Measurements from ENCODE around the gene ANO1.

The ANO1 gene

DNA sequence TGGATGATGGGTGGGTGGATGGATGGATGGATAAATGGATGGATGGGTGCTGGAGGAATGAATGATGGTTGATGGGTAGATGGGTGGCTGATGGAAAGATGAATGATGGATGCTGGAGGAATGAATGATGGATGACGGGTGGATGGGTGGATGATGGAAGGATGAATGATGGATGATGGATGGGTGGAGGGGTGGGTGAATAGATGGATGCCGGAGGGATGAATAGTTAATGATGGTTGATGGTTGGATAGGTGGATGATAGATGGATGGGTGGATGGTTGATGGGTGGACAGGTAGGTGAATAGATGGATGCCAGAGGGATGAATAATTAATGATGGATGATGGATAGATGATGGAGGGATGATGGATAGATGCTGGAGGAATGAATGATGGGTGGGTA, 41.4 kb downstream of the ANO1 start:
- DNase-seq, result no peak

DNA sequence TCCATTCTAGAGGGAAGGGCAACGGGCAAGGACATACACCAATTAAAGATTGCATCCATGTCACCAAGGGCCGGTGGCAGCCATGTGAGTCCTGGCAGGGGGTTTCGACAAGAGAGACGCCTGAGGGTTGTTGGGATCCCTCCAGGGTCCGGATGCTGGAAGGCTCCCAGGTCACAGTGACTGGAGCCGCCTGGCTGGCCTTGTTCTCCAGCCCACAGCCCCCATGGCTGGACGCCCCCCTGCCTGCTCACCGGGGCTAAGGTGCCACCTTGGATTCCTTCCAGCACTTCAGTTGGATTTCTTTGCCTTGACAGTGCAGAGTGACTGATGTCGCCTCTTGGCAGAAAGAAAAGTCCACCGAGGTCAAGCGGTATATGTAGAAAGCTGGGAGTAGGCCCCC, 42.6 kb downstream of the ANO1 start:
- no peak for DNase-seq

DNA sequence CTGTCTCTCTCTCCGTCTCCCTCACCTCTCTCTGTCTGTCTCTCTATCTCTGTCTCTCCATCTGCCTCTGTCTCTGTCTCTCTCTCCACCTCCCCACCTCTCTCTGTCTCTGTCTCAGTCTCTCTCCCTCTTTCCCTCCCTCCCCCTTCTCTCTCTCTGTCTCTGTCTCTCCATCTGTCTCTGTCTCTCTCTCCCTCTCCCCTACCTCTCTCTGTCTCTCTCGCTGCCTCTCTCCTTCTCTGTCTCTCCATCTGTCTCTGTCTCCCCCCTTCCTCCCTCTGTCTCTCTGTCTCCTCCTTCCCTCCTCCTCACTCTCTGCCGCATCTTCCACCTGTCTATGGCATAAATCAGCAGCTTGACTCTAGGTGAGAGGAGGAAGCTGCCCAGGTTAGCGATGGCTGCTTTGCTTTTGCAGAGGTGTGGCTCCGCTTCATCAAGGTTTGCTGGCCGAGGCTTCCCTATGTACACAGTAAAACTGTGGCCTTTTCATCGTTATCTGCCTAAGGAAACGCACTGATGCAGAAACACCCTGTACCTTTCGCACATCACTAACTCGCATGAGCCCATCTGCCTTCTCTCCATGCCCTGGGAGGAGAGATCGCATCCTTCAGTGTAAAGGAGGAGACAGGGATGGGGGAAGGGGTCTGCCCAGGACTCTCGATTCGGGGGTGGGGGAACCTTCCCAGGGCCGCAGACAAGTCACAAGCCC, 44.5 kb downstream of the ANO1 start:
- no peak for DNase-seq

DNA sequence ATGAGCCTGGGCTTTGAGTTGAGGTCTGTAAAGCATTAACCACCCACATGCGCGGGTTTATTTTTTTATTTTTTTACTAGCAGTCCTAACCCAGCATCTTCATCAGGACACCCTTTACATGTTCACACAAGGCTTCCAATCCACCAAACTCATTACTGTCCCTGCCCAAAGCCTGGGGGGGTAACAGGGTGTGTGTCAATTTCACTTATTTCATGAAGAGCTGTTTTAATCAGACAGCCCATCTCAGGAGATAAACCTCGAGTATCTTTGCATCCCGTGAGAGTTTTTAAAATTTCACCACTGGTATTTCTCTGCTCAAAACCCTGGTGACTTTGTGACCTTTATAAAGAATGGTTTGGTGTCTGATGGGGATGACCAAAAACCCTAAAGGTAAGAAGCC, 45.6 kb downstream of the ANO1 start:
- DNase-seq, result no peak

DNA sequence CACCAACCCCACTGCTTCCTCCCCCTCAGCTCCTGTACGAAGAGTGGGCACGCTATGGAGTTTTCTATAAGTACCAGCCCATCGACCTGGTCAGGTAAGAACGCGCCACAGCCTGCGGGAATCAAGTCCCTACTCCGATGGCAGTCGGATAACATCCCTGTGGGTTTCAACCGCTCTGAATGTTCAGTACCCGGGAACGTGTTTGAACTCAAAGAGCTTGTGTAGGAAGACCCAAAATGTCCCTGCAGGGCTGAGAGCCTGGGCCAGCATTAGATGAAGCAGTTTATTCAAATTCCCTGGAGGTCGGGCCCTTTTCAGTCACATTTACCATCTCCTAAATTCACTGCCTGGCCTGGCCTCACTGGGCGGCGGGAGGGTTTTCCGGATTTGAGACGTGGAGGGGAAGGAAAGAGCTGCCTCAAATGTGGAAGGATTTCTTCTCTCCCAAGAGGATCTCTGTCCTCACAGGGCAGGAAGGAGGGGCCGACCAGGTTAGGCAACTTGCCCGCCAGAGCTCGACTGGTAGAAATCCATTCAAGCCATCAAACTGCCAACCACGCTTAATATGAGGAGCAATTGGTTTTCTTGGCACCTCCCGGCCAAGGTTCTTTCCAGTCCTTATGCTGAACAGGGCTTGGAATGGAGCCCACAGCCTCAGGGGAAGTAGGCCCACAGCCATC, 46.3 kb downstream of the ANO1 start:
- no peak for DNase-seq

DNA sequence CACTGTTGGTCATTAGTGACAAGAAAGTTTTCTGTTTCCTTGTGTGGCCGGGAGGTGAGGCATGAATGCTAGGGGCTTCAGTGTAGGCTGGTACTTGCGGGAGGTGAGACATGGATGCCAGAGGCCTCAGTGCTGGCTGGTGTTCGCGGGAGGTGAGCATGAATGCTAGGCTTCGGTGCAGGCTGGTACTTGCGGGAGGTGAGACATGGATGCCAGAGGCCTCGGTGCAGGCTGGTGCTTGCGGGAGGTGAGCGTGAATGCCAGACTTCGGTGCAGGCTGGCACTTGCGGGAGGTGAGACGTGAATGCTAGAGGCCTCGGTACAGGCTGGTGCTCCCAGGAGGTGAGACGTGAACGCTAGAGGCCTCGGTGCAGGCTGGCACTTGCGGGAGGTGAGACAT, 48.4 kb downstream of the ANO1 start:
- DNase-seq, result no peak

DNA sequence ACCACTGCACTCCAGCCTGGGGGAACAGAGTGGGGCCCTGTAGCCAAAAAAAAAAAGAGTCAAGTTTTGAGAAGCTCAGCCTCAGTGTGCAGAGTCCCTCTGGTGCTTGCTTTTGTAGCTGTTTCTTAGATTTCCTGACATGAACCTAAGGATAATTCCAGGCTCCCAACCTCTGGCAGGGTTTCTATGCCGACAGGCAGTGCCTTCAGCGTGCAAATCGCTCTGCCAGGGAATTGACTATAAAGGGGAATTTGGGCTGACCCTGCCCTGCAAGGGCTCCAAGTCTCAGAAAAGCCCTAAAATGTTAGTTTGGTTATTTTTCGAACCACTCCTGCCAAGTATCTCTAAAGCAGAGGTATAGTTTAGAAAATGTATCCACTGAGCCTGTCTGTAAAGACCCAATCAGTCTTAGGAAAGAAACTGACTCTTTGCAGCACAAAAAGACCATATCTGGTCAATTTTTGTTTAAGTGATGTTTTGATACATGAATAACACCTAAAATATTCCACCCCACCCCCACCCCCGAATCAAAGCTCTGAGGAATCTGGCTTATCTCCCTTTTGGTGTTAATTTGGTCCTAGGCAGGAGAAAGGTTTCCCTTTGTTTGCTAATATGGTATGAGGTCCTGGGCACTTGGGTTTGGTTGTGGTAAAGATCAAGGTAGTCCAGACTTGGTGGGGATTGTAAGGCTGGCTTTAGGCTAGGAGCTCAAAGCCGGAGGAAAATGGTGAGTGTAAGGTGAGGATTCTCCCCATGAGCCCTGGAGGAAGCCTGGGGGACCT, 49.7 kb downstream of the ANO1 start:
- no peak for DNase-seq

DNA sequence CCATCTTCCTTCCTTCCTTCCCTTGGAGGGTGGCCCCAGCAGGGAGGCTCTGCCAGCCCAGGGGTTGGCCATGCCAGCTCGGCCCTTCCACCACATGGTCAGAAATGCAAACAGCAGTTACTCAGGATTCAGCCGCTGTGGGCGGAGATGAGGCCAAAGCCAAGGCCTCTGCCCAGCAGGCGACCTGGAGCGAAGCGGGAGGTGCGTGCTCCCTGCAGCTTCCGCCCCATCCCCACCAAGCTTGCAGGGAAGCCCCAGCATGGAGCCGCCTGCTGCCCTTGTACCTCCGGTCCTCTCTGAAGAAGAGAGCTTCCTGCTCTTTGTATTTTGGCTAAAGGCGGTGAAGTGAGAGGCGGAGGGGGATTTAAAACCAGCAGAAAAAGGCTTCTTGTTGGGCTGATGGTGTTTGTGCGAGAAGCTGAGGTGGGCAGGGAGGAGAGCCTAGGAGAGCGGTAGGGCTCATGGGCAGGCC, 50.4 kb downstream of the ANO1 start:
- DNase-seq, result no peak

DNA sequence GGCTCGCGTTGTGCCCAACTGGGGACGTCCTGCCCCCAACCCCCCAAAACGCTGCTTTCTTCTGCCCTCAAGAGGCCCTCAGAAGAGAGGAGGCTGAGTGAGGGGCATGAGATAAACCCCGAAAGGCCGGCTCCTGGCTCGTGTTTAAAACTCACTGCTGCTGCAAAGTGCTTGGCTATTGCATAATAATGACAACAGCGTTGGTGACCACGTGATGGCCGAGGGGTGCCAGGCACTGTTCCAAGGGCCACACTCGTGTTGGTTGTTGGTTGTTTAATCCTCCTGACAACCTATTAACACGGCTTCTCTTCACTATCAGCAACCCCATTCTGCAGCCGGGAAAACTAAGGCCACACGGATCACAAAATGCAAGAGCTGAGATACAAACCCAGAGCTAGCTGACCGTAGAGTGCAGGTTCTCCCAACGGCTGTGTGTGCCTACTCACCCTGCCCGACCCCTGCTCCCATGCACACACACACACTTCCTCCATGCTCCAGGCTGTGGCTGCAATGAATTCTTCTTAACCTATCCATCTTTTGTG, 51.0 kb downstream of the ANO1 start:
- DNase-seq, result no peak

DNA sequence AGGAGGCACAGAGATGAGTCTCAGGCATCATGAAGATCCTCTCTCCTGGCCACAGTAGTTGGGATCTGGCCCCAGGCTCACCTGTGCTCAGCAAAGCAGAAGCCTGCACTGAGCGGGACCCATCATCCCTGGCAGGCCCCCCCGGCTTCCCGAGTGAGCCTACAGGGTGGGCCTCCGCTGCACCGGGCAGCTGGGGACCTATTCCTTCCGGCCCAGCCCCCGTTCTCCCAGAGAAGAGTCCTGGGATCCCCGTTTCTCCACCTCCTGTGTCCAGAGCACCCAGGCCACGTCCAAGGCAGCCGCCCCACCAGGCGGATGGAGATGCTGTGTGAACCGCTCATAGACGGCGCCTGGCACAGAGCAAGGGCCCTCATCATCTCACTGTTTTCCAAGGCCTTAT, 52.5 kb downstream of the ANO1 start:
- no peak for DNase-seq

DNA sequence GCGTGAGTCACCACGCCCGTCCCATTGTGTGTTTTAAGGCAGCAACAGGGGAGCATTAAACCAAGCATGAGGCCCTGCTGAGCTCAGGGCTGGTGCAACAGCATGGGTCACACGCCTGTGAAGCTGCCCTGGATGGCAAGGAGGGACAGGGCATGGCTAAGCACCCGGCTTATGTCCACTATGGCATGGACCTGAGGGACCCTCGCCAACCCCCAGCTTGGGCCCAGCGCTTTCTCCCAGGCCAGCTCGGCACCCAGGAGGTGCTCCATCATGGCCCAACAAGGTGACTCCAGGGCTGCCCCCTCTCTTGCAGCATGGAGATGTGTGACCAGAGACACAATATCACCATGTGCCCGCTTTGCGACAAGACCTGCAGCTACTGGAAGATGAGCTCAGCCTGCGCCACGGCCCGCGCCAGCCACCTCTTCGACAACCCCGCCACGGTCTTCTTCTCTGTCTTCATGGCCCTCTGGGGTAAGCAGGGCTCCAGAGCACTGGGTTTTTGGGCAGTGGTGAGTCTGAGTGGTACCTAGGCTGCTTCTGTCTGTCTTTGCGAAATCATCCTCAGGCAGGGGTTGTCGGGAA, 53.6 kb downstream of the ANO1 start:
- no peak for DNase-seq

DNA sequence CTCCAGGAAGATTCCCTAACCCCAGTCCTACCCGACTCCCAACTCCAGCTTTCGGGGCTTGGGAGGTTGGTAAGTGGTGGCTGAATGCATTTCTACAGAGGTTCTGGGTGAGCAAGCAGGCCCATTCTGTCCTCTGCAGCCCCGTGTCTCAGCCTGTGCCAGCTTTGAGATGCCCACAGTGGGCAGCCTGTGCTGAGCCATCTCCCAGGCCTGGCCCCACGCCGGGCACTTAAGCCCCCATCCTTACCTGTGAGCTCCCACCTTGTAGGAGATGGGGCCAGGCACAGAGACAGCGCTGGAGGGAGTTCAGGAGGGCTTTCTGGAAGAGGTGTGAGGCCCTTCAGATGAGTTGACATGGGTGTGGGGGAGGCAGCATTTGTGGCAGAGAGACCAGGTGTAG, 54.5 kb downstream of the ANO1 start:
- DNase-seq, result no peak

DNA sequence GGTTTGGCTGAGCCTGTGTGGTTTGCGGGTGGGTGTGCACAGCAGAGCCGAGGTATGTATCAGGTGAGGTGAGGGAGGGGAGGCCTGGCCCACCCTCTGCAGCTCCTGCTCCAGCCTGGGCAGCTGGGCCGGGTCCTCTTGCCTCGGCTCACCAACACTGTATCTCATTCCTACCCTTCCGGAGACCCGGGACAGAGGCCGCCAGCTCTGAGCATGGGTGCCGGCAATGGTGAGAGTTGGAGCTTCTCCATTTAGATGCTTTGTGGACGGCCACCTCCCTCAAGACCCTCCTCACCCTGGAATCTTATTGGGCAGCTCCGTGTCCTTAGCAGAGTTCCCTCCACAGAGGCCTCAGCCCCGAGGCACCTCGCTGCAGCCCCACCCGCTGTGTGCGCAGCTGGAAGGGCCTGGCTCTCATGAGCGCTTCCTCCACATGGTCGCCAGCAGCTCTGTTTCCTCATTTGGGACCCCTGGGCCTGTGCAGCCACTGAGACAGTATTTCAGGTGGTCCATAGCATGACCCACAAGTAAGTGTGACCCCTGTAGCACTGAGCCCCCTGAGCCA, 55.7 kb downstream of the ANO1 start:
- no peak for DNase-seq

DNA sequence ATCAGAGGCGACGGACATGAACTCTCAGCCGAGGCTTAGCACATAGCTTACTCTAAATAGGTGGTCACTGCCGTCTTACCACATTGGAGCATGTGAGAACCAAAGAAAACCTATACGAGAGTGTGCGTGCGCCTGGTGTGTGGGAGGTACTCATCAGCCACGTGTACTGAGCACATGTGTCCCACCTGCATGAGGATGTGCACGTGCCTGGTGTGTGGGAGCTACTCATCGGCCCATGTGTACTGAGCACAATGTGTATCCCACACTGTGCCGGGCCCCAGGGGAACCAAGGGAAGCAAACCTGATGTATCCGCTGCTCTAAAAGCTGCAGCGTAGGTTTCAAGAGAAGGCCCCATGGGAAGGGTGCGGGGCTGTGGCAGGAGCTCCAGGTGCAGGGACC, 56.4 kb downstream of the ANO1 start:
- DNase-seq, result no peak

DNA sequence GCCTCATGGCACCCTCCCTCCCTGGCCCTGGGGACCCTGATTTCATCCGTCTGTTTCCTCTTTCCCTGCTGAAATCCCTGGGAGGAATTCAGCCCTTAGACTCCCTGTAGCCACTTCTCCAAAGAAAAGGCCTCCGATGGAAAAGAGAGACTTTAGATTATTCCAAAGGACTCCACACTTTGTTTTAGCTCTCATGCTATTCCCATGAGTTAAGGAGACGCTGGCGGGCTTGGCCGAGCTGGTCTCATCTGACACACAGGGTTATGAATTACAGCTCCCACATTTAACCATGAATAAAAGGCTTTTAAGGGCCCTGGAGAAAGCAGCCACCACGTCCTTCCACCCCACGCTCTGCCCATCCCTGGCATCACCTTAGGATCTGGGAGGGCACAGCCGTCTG, 57.0 kb downstream of the ANO1 start:
- no peak for DNase-seq

DNA sequence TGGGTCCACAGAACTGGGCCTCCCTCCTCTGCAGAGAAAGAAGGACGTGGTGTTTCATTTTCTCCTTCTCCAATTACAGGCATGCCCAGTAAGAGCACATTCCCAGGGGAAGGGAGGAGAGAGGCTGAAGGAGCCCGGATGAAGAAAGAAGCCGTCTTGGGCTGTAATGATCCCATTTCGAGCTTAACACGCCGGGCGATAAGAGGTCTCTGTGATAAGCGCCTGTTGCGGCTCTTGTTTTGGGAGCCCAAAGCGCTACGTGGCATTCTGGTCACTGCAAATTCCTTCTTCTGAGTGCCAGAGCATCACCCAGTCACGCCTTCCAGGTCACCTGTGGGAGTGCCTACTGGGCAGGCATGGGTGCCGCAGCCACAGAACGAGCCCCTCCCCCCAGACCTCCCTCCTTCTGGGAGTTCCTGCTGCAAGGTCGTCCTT, 57.5 kb downstream of the ANO1 start:
- no peak for DNase-seq

DNA sequence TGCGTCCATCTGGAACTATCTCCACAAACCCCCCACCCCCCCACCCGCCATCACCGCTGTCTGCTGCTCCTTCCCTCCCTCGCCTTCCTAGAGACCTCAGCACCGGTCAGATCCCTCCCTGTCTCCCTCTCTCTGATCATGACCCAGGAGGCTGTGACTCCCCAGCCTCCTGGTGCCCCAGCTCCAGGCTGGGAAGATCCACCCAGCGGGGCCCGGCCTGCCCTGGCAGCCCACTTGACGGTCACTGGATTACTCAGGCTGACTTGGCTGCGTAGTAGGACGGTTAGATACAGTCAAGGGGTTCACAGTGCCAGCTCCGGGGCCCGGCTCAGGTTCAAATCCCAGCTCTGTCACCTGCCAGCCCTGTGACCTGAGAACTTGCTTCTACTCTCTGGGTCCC, 59.3 kb downstream of the ANO1 start:
- DNase-seq, result no peak

DNA sequence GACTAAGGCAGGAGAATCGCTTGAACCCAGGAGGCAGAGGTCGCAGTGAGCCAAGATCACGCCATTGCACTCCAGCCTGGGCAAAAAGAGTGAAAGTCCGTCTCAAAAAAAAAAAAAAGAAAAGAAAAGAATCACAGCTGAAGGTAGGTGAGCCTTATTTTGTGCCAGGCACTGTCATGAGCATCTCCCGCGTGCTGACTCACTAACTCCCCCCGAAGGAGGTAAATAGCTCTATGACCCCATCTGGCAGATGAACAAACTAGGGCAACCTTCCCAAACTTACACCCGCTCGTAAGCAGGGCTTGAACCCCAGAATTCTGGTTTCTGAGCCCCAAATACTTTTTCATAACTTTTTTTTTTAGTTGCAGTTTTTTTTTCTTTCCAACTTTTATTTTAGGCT, 60.3 kb downstream of the ANO1 start:
- DNase-seq, result no peak

DNA sequence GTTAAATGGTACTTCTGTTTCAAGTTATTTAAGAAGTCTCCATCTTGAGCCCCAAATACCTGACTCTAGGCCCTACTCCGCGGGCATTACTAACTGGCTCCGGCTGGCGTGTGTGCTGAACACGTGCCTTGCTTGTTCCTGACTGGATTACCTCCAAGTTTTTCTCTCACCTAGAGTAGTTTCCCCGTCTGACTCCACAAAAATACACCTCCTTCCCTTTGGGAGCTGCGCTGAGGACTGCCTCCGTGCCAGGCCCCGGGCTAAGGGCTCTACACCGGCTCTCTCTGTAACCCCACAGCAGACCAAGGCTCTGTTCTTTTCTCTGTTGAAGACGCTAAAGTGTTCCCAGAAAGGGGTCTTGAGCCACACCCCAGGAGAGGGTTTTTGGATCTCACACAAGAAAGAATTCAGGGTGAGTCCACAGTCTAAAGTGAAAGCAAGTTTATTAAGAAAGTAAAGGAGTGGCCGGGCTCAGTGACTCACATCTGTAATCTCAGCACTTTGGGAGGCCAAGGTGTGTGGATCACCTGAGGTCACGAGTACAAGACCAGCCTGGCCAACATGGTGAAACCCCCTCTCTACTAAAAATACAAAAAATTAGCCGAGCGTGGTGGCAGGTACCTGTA, 61.8 kb downstream of the ANO1 start:
- DNase-seq, result no peak

DNA sequence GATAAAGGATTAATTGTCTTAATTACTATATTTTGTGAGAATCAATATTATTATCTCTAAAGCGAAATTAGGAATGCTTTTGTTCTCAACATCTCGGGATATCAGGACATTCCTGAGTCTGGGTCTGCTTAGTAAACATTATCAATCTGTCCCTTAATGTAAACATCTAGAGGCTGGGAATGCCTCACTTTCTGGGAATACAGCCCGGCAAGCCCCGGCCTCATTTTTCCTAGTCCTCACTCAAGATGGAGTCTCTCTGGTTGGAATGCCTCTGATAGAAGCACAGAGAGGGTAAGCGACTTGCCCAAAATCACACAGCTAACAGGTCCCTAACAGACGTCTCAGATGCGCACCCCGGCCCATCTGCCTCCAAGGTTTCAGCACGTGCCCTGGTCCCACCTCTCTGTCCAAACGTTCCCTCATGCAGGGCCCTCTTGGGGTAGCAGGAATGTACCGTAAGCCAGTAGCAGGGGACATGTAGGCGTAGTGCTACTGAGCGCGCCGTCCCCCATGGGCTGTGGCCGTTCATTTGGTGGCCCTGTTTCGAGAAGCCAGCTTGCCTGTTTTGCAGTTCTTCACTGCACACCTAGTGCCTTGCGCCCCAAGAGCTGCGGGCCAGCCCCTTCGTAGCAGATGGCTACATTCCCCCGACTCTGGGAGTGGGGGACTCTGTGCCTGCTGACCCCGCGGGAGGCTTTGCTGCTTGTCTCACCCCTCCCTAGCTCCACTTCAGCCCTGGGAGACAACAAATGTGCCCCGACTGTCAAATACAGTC, 62.8 kb downstream of the ANO1 start:
- no peak for DNase-seq

DNA sequence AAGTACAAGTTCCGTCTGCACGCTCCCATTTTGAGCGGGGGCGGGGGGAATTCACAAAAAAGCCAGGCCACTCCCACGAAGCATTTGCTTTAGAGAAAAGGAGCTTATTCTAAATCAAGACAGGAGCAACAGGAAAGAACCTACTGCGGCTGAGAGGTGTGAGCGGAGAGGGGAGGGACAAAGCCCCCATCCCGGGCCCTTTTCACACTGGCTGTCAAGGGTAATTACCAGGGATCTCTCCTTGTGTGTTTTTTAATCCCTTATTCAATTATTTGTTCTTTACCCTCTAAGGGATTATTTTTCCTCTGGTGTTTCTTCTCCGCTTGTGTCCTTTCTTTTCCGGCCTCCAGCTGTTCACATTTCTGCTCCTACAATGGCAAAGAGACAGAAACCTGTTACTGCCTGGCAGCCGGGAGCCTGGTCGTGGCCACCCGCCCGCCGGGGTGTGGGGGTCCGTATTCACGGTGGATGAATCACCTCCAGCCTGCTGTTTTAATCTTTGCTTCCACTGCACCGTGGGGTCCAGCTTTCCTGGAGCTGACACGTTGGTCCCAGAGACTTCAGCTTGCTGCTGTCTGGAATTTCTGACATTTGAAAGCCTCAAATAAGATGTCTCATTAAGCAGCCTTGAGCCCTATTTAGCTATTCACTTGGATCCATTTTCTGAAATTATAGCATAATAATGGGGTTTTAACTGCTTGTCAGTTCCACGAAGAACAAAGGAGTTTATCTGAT, 63.5 kb downstream of the ANO1 start:
- DNase-seq, result peak in 1 of 2 donors; percentile 5

Measured in stimulated activated CD4-positive, alpha-beta T cell treated with anti-CD3 and anti-CD28 coated beads, Interleukin-2, amount 100 ng/mL, for 48 hours (primary cell).